CD14-positive monocyte (primary cell): ENCODE measurements around the gene PLOD3. TPM values are rescaled to one million over a fixed set of nuclear protein-coding genes. Genes with fewer than 3 reads are reported as not detected.
"Not testable (repeated sequence)": the region's sequence is repeated elsewhere in the genome, so short reads cannot be mapped to it uniquely, and the experiment has no call there.

Experiments
- DNase-seq, 3 donors: peaks; one replicate each; pipeline ENCODE4 v3.0.0-alpha.2; 2011 to 2022
- H2AFZ ChIP-seq: 2 replicates; pipeline ENCODE4 v1.6.0; 2012; ENCODE audit warnings: mild to moderate bottlenecking, low read depth, low read length, inconsistent platforms; ENCODE audit not compliant: insufficient read depth, poor library complexity, severe bottlenecking
- H3K27ac ChIP-seq, 2 donors: 1 replicate in 1 of 2; 2 replicates in 1 of 2; pipeline ENCODE4 v1.5.1; 2012 to 2013; ENCODE audit warnings: low read length in 2 of 2, control low read depth in 1 of 2, inconsistent platforms in 1 of 2, low read depth in 1 of 2, mild to moderate bottlenecking in 1 of 2
- H3K27me3 ChIP-seq, 2 donors: one replicate each; pipeline versions ENCODE4 v1.6.0 to v1.6.1; 2011 to 2013; ENCODE audit warnings: low read length in 2 of 2; ENCODE audit not compliant: control insufficient read depth in 2 of 2, insufficient read depth in 2 of 2
- H3K36me3 ChIP-seq, 2 donors: replicated peaks in 1 of 2; 1 replicate in 1 of 2; 2 replicates in 1 of 2; pipeline versions ENCODE4 v1.5.1 to v1.6.1; 2012 to 2013; ENCODE audit warnings: low read length in 2 of 2, control low read depth in 1 of 2, inconsistent platforms in 1 of 2, mild to moderate bottlenecking in 1 of 2; ENCODE audit not compliant: insufficient read depth in 2 of 2, control insufficient read depth in 1 of 2
- H3K4me1 ChIP-seq, 2 donors: 1 replicate in 1 of 2; 2 replicates in 1 of 2; pipeline versions ENCODE4 v1.5.1 to v1.6.1; 2012 to 2013; ENCODE audit warnings: low read length in 2 of 2, control low read depth in 1 of 2, inconsistent platforms in 1 of 2, mild to moderate bottlenecking in 1 of 2, moderate library complexity in 1 of 2; ENCODE audit not compliant: insufficient read depth in 2 of 2, control insufficient read depth in 1 of 2
- H3K4me2 ChIP-seq: replicated peaks from 2 replicates; pipeline ENCODE3; 2012; ENCODE audit warnings: low read length, moderate library complexity, mild to moderate bottlenecking; ENCODE audit not compliant: poor library complexity, severe bottlenecking; ENCODE audit errors: extremely low read depth
- H3K4me3 ChIP-seq, 3 experiments: fragments of 200-600 bp in 1 of 3; sonication (generic) in 1 of 3; replicated peaks in 1 of 3; 1 replicate in 2 of 3; 2 replicates in 1 of 3; pipeline ENCODE4 v1.5.1; 2011 to 2013; ENCODE audit warnings: low read length in 3 of 3, mild to moderate bottlenecking in 3 of 3, control low read depth in 2 of 3, low read depth in 2 of 3, inconsistent platforms in 1 of 3, moderate library complexity in 1 of 3
- H3K79me2 ChIP-seq: 2 replicates; pipeline ENCODE4 v1.6.0; 2012; ENCODE audit warnings: mild to moderate bottlenecking, control low read depth, inconsistent platforms, low read length, moderate library complexity; ENCODE audit not compliant: insufficient read depth
- H3K9ac ChIP-seq: 2 replicates; pipeline ENCODE4 v1.6.0; 2017; ENCODE audit warnings: low read length, mild to moderate bottlenecking; ENCODE audit not compliant: insufficient read depth, poor library complexity, severe bottlenecking
- H3K9me3 ChIP-seq, 2 donors: replicated peaks in 1 of 2; 1 replicate in 1 of 2; 2 replicates in 1 of 2; pipeline versions ENCODE4 v1.5.1 to v1.6.1; 2012 to 2013; ENCODE audit warnings: low read length in 2 of 2, control low read depth in 1 of 2; ENCODE audit not compliant: control insufficient read depth in 1 of 2, insufficient read depth in 1 of 2
- H4K20me1 ChIP-seq: 2 replicates; pipeline ENCODE4 v1.6.0; 2012; ENCODE audit warnings: mild to moderate bottlenecking, low read length, control low read depth, moderate library complexity; ENCODE audit not compliant: insufficient read depth
- H3K27ac Mint-ChIP-seq, 7 donors: one replicate each; pipeline ENCODE4 v1.8.0; 2020; ENCODE audit warnings: mild to moderate bottlenecking in 7 of 7, mixed read lengths in 7 of 7, moderate library complexity in 6 of 7, inconsistent platforms in 2 of 7
- H3K27me3 Mint-ChIP-seq, 3 donors: one replicate each; pipeline ENCODE4 v1.8.0; 2021 to 2022; ENCODE audit warnings: low read depth in 3 of 3, mild to moderate bottlenecking in 3 of 3, mixed read lengths in 3 of 3, moderate library complexity in 3 of 3, inconsistent platforms in 1 of 3
- H3K36me3 Mint-ChIP-seq, 2 donors: one replicate each; pipeline ENCODE4 v1.8.0; 2020; ENCODE audit warnings: mixed read lengths in 2 of 2, inconsistent platforms in 1 of 2, mild to moderate bottlenecking in 1 of 2
- H3K4me1 Mint-ChIP-seq: one replicate; pipeline ENCODE4 v1.8.0; 2020; ENCODE audit warnings: mild to moderate bottlenecking, mixed read lengths
- H3K4me3 Mint-ChIP-seq, 2 donors: one replicate each; pipeline ENCODE4 v1.8.0; 2020; ENCODE audit warnings: mild to moderate bottlenecking in 2 of 2, mixed read lengths in 2 of 2, moderate library complexity in 1 of 2
- H3K9me3 Mint-ChIP-seq, 7 donors: one replicate each; pipeline ENCODE4 v1.8.0; 2020 to 2022; ENCODE audit warnings: mixed read lengths in 7 of 7, mild to moderate bottlenecking in 6 of 7, moderate library complexity in 6 of 7, inconsistent platforms in 2 of 7
- CTCF ChIP-seq: fragments of 200-600 bp; IDR thresholded peaks from one replicate; pipeline ENCODE4 v1.8.0; 2022; ENCODE audit warnings: antibody characterized with exemption, mild to moderate bottlenecking
- WGBS: methylation state at CpG from one replicate; pipeline ENCODE4 v1.1.5; 2013; ENCODE audit warnings: missing lambda C conversion rate; ENCODE audit not compliant: insufficient coverage; 5-methylcytosine and 5-hydroxymethylcytosine counted together
- intact Hi-C, 2 donors: fragments of 100-400 bp; cut with micrococcal nuclease; formaldehyde crosslinking; loops; one replicate each; pipeline versions ENCODE4 v1.15.0 to v1.15.1; 2023
- polyA plus RNA-seq, 3 donors: library from polyadenylated mRNA; depleted of rRNA in 1 of 3; unstranded in 2 of 3; stranded (reverse) in 1 of 3; fragments of 300-500 nt in 2 of 3; fragments of >200 nt in 1 of 3; fragmentation: Illumina TruSeq in 2 of 3; gene quantifications; 1 replicate in 2 of 3; 2 replicates in 1 of 3; pipeline ENCODE4 v1.2.3, GENCODE V29; 2012 to 2021

PLOD3 gene
- polyA plus RNA-seq, 3 donors = 26.9 to 70.1 (median 28.1) TPM

DNA sequence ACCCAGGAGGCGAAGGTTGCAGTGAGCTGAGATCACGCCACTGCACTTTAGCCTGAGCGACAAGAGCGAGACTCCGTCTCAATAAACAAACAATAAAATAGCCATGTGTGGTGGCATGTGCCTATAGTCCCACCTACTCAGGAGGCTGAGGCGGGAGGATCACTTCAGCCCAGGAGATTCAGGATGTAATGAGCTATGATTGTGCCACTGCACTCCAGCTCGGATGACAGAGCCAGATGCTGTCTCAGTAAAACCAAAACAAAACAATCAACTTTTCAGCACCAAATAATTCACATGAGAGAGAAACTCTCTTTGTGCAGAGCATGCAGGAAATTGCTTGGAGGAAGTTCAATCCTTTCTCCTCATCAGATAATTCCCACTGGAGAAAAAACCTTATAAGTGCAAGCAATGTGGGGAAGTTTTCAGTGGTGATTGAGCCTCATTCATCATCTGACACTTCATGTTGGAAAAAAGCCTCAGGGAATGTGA is 40.9 kb upstream of the PLOD3 start:
- Mint-ChIP-seq H3K36me3 (no peaks in the 10 kb centered on the region), H3K27me3 (peaks cover 6 to 31% (median 19%) of the 10 kb centered on the region in 3 donors), H3K4me3 (no peak overlapping the region), H3K9me3 (no peaks in the 10 kb centered on the region), H3K27ac (no peak overlapping the region), H3K4me1 (peaks cover 3% of the 10 kb centered on the region)
- Histone ChIP-seq H3K4me2 (no peak overlapping the region), H4K20me1 (no peaks in the 10 kb centered on the region), H3K27me3 (no peaks in the 10 kb centered on the region), H3K36me3 (no peaks in the 10 kb centered on the region), H3K27ac (no peak overlapping the region), H3K4me1 (no peaks in the 10 kb centered on the region), H2AFZ (no peak overlapping the region), H3K9ac (no peak overlapping the region), H3K4me3 (no peak overlapping the region), H3K79me2 (no peaks in the 10 kb centered on the region), H3K9me3 (no peaks in the 10 kb centered on the region)
- no peak for TF ChIP-seq CTCF
- DNase-seq = no peak
- intact Hi-C loops = loop anchor here in 1 of 2 donors (10.0 kb wide), 1 partner anchor 173 kb away; the partner anchor contains the start of gene TRIM56
- 100% methylated on average over 1 of the region's 7 CpGs for WGBS

- no peaks in the 10 kb centered on the region for H3K27me3 ChIP-seq
- H3K79me2 ChIP-seq = peaks cover 14% of the 10 kb centered on the region
- no peaks in the 10 kb centered on the region for H3K9me3 ChIP-seq
- TF ChIP-seq CTCF = no peak
- Mint-ChIP-seq H3K9me3 (no peaks in the 10 kb centered on the region), H3K4me3 (no peak overlapping the region), H3K36me3 (no peaks in the 10 kb centered on the region), H3K4me1 (peaks cover 18% of the 10 kb centered on the region), H3K27ac (no peak overlapping the region), H3K27me3 (peaks cover 3 to 25% (median 8%) of the 10 kb centered on the region in 3 donors)
- intact Hi-C loops = loop anchor here in 1 of 2 donors (10.0 kb wide), 1 partner anchor 171 kb away; the partner anchor contains the start of gene TRIM56
- WGBS = no CpG with 5 or more reads among the region's 4 CpGs
- no peak overlapping the region for H2AFZ ChIP-seq
- no peak overlapping the region for H3K9ac ChIP-seq
- peaks cover 8% of the 10 kb centered on the region for H4K20me1 ChIP-seq
- H3K27ac ChIP-seq = no peak overlapping the region
- H3K4me2 ChIP-seq = no peak overlapping the region
- H3K4me3 ChIP-seq = no peak overlapping the region
- H3K4me1 ChIP-seq = peaks cover 14 to 17% of the 10 kb centered on the region in 2 donors
- H3K36me3 ChIP-seq = no peaks in the 10 kb centered on the region
- DNase-seq = peak in 1 of 3 donors; percentile 23
These were observed 38.4 kb upstream of the PLOD3 start for GRCh38 chr7:101255796-101256195.

DNA sequence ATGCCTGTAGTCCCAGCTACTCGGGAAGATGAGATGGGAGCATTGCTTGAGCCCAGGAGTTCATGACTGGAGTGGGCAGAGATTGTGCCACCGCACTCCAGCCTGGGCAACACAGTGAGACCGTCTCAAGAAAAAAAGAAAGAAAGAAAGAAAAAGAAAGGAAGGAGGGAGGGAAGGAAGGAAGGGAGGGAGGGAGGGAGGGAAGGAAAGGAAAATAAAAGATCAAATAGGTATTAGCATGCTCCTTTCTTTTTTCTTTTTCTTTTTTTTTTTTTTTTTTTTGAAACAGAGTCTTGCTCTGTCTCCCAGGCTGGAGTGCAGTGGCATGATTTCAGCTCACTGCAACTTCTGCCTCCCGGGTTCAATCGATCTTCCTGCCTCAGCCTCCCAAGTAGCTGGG is 35.8 kb upstream of the PLOD3 start:
- Histone ChIP-seq H3K4me3 (peak overlapping the region in 1 of 3 experiments; percentile 95), H3K36me3 (peaks cover 5 to 14% of the 10 kb centered on the region in 2 donors), H3K79me2 (peaks cover 39% of the 10 kb centered on the region), H2AFZ (peak overlapping the region; percentile 89), H3K4me2 (peak overlapping the region; percentile 78), H4K20me1 (peaks cover 28% of the 10 kb centered on the region), H3K4me1 (peaks cover 20 to 25% of the 10 kb centered on the region in 2 donors)
- Mint-ChIP-seq H3K27me3 (peaks cover 0 to 19% (median 5%) of the 10 kb centered on the region in 3 donors), H3K27ac (peak overlapping the region in 2 of 7 donors; percentile 46 to 54), H3K36me3 (peaks cover 7 to 17% of the 10 kb centered on the region in 2 donors), H3K4me1 (peaks cover 26% of the 10 kb centered on the region), H3K4me3 (peak overlapping the region; percentile 97 to 98)
- not testable (repeated sequence) for H3K9me3 Mint-ChIP-seq, DNase-seq, H3K27me3 ChIP-seq, H3K27ac ChIP-seq, H3K9me3 ChIP-seq, H3K9ac ChIP-seq
- WGBS = 100% methylated on average over 3 of the region's 5 CpGs
- intact Hi-C loops = loop anchor here in 1 of 2 donors (10.0 kb wide), 1 partner anchor 168 kb away; the partner anchor contains the start of gene TRIM56
